GM18951 (cell line): ENCODE data around the gene TUT1.
"Not testable (repeated sequence)": the region's sequence is repeated elsewhere in the genome, so short reads cannot be mapped to it uniquely, and the experiment has no call there.

Experiments used
- POLR2A ChIP-seq: IDR thresholded peaks from 4 replicates; pipeline ENCODE4 v1.6.1; 2011; ENCODE audit warnings: mild to moderate bottlenecking; ENCODE audit not compliant: insufficient read length, insufficient read depth; ENCODE audit errors: extremely low read depth
- in situ Hi-C: fragments of 300-500 bp; cut with MboI; formaldehyde crosslinking; loops from one replicate; pipeline ENCODE4 v1.12.0; 2022; ENCODE audit warnings: low sequenced_read_pairs, mixed read lengths, inconsistent platforms; ENCODE audit not compliant: unreplicated experiment

Gene TUT1

GRCh38 chr11:62601372-62602140 lies 10.2 kb upstream of the TUT1 start, which contains the start of gene MTA2:
Gene MTA2, minus strand, starts transcription at chr11:62601865. Its CDS starts 415 bp downstream, at chr11:62601450.
- TF ChIP-seq POLR2A: peak; percentile 70

DNA sequence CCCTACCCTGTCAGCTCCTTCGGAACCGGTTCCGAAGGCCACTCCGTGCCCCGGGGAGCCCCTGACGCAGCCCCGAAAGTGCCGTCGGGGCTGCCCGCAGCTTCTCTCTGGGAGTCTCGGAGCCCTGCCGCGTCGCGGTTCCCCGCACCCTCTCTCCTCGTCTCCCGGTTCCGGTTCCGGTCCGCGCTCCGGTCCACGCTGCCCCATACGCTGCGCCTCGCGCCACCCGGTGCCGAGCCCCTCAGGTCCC lies 9.7 kb upstream of the TUT1 start:
- peak; percentile 34 for TF ChIP-seq POLR2A
- in situ Hi-C loops: no loop called here

More at GRCh38 chr11:62601372-62602140, 10.2 kb upstream of the TUT1 start, which contains the start of gene MTA2:
- in situ Hi-C loops: no loop called here

- no peak for TF ChIP-seq POLR2A
- in situ Hi-C loops: no loop called here
Observed at GRCh38 chr11:62600367-62601121, 9.2 kb upstream of the TUT1 start.

DNA sequence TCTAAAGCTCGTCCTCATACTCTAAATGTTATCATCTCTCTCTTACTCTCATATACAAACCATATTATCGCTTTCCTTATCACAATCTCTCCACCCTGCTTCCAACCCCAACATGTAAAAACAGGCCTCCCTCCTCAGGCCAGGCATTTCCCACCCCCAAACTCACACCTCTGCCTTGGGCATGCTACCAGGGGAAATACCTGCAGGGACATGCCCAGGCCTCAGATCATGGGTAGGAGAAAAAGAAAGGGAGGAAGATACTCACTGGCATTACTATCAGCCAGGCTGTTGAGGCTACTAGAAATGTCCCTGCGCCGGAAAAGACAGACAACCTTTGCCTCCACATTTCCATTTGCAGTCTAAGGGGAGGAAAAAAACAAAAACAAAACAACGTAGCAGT lies 8.6 kb upstream of the TUT1 start:
- no peak for TF ChIP-seq POLR2A
- in situ Hi-C loops: no loop called here

DNA sequence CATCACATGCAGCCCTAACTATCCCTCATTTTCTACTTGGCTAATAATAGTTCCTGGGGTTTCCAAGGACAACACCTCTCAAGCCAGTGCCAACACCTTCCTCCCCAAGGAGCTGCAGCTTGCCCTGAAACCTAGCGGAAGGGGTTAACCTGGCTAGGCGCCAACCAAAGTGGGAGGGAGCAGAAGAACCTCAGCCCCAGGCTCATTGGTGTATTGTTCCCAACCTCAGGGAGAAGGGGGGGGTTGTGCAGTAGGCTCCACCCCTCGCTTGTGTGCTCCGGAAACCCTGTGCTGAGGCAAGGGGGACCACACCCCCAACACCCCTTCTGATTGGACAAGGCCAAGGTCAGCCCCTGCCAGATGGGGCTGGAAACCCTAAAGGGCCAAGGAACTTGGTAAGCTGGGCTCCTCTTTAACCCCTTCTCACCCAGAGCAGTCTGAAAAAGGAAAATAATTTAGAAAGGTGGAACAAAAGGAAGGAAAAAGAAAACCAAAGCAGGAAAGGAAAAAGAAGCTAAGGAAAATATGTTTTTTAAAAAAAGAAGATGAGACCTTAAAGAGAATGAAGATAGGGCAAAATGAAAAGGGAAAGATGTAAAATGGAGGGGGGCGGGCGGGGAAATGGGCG lies 7.9 kb upstream of the TUT1 start:
- in situ Hi-C loops: no loop called here
- TF ChIP-seq POLR2A: no peak

GRCh38 chr11:62595124-62595523 lies 3.8 kb upstream of the TUT1 start:
- TF ChIP-seq POLR2A: no peak
- in situ Hi-C loops: no loop called here

DNA sequence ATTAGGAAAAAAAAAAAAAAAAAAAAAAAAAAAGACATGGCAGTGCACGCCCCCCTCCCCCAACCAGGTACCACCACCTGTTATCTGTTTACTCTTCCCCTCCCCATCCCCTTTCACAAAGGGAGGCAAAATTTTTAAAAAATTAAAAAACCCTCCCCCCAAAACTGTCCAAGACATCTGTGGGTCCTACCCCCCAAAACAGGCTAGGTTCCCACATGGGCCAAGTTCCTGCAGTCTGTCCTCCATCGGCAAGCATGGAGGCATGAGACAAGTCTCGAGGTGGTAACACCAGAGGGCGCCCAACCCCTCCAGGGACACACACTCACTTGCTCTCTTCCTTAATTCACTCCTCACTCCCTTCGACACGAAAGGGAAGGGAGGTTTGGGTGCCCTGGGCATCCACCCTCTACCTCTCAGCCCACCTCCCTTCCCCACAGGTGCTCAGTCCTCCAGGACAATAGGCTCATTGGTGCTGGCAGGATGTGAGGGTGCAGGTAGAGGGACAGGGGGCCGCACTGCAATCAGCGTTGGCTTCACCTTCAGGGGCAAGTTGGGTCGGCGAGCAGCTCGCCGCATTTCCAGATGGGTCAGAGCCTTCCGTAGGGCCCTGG lies 2.2 kb upstream of the TUT1 start:
- peak; percentile 18 for TF ChIP-seq POLR2A
- in situ Hi-C loops: no loop called here

GRCh38 chr11:62592989-62593421 lies 1.7 kb upstream of the TUT1 start:
- in situ Hi-C loops: no loop called here

DNA sequence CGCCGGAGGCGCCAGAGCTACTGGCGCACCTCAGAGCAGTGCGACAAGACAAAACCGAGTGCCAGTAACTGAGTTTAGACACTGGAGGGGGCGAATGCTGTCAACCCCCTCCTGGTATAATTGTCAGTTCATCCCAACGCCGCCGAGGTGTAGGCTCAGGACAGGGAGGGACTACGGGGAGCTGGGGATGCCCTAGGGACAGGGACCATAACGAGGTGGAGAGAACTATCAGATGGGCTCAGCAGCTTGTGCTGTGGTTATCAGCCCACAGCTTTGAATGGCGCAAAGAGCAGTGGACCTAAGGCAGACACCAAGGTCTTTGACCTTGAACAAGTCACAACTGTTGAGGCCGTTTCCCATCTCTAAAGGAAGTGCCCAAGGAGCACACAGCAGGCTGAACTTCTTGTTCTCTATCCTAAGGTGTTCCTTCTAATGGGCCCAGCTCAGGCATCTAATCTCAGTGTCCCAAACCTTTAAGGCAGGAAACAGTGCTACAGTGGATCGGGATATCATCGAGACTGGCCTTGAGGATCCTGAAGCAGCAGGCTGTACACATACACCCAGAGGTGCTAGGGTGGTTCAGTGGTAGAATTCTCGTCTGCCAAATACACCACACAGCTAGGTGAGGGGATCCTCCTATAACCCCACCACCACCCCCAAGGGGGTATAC lies 958 bp upstream of the TUT1 start:
- in situ Hi-C loops: no loop called here
- TF ChIP-seq POLR2A: no peak

More at GRCh38 chr11:62592989-62593421, 1.7 kb upstream of the TUT1 start:
- TF ChIP-seq POLR2A: no peak

GRCh38 chr11:62588966-62589637 lies 2.2 kb downstream of the TUT1 start:
- in situ Hi-C loops: no loop called here
- TF ChIP-seq POLR2A: no peak

- in situ Hi-C loops: not testable (repeated sequence)
Observed at GRCh38 chr11:62585356-62585755, 6.0 kb downstream of the TUT1 start.

DNA sequence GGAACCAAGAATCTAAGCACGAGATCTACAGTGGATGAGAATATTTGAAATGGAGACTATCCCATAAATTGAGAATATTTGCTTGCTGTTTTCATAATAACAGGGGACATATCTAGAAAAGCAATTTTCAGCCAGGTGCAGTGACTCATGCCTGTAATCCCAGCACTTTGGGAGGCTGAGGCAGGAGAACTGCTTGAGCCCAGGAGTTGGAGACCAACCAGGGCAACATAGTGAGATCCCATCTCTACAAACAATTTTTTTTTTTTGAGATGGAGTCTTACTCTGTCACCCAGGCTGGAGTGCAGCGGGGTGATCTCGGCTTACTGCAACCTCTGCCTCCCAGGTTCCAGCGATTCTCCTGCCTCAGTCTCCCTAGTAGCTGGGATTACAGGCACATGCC lies 9.6 kb downstream of the TUT1 start:
- in situ Hi-C loops: not testable (repeated sequence)
